BJ (cell line): ENCODE data around the gene ATP8B3. TPM values are rescaled to one million over a fixed set of nuclear protein-coding genes. Genes with fewer than 3 reads are reported as not detected.
"Not testable (repeated sequence)": the region's sequence is repeated elsewhere in the genome, so short reads cannot be mapped to it uniquely, and the experiment has no call there.

Source experiments
- CTCF ChIA-PET: fragments of 350-600 bp; formaldehyde crosslinking; extraction: SDS; loops from one replicate; lab custom pipeline; 2021; ENCODE audit warnings: antibody characterized with exemption, inconsistent platforms; lab: Yijun Ruan, JAX
- POLR2A ChIA-PET: fragments of 300-600 bp; sonication (Branson Sonifier 250); formaldehyde crosslinking; extraction: SDS; loops from one replicate; lab custom pipeline; 2021; ENCODE audit warnings: antibody characterized with exemption; lab: Charles Lee
- DNase-seq: peaks from one replicate; pipeline ENCODE4 v3.0.0-alpha.2; 2011; ENCODE audit warnings: low read depth
- H3K27me3 ChIP-seq: 2 replicates; pipeline ENCODE4 v1.6.0; 2011; ENCODE audit warnings: low read length; ENCODE audit not compliant: control insufficient read depth, insufficient read depth
- H3K36me3 ChIP-seq: 2 replicates; pipeline ENCODE4 v1.5.1; 2011; ENCODE audit warnings: low read length; ENCODE audit not compliant: control insufficient read depth, insufficient read depth
- H3K4me3 ChIP-seq: 2 replicates; pipeline ENCODE4 v1.5.1; 2011; ENCODE audit warnings: low read depth, mild to moderate bottlenecking, control low read depth, low read length
- CTCF ChIP-seq: IDR thresholded peaks from 2 replicates; pipeline ENCODE4 v1.5.1; 2011; ENCODE audit warnings: low read depth, mild to moderate bottlenecking, control low read depth, inconsistent platforms, low read length, moderate library complexity; ENCODE audit not compliant: insufficient read depth
- polyA plus RNA-seq: library from polyadenylated mRNA; depleted of rRNA; stranded (reverse); fragments of >200 nt; gene quantifications from 2 replicates; pipeline ENCODE4 v1.2.3, GENCODE V29; 2011

ATP8B3 gene
- polyA plus RNA-seq, 1 experiment: 4.6 TPM

- TF ChIP-seq CTCF: no peak
- Histone ChIP-seq H3K27me3 (no peaks in the 10 kb centered on the region), H3K36me3 (peaks cover 4% of the 10 kb centered on the region), H3K4me3 (no peak overlapping the region)
- no peak for DNase-seq
- ChIA-PET CTCF (interaction anchor here (0.6 to 0.8 kb wide), 2 partner anchors 129 to 340 kb away, joined by 3 to 5 read pairs; no protein-coding TSS in a partner anchor), POLR2A (no interaction called here)
Measured at GRCh38 chr19:1799695-1800342, 12.3 kb downstream of the ATP8B3 start.

GRCh38 chr19:1797313-1797712, 14.8 kb downstream of the ATP8B3 start:
- H3K36me3 ChIP-seq, H3K27me3 ChIP-seq, H3K4me3 ChIP-seq, POLR2A ChIA-PET, DNase-seq: not testable (repeated sequence)
- CTCF ChIA-PET: interaction anchor here (0.9 to 6.6 kb wide), 11 partner anchors 9 to 250 kb away, joined by 3 to 81 read pairs (median 4); partner anchors contain the start of gene UQCR11

DNA sequence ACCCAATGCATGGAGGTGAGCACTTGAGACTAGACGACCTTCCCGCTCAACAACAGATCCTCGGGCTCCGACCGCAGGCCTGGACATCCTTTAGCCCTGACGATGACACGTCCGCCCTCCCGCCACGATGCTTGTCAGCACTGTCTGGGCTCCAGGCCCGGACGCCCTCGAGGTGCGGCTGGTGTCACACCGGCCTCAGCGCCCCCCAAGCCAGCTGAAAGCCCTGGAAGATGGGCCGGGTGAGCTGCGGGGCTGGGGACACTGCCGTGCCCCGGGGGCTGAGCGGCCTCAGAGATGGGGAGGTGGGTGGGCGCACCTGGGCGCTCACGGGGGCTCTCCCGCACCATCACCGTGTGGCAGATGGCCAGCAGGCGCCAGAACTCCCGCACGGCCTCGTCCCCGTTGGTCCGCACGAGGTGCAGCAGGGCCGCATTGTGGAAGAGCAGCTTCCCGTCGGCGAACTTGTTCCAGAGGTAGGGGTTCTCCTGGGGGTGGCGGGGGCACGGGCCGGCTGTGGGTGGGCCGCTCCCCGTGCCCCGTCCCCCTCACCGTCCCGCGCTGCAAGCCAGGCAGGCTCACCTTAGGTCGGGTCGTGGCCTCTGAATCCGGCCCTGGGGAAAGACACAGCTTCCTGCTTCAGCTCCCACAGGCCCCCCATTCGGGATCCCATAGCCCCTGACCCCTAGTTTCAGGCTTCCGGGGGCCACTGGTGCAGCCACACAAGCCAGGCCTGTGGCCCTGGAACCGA, 15.5 kb downstream of the ATP8B3 start:
- TF ChIP-seq CTCF: no peak
- Histone ChIP-seq H3K27me3 (no peaks in the 10 kb centered on the region), H3K4me3 (no peak overlapping the region), H3K36me3 (peaks cover 4% of the 10 kb centered on the region)
- ChIA-PET POLR2A (no interaction called here), CTCF (interaction anchor here (0.6 to 6.6 kb wide), 18 partner anchors 8 to 253 kb away, joined by 3 to 81 read pairs (median 4); partner anchors contain the start of gene UQCR11)
- DNase-seq: no peak

- DNase-seq: no peak
- Histone ChIP-seq H3K4me3 (no peak overlapping the region), H3K36me3 (no peaks in the 10 kb centered on the region; the same call in 1 of the 2 replicates), H3K27me3 (no peaks in the 10 kb centered on the region)
- TF ChIP-seq CTCF: no peak
- ChIA-PET POLR2A (no interaction called here), CTCF (interaction anchor here (0.9 to 6.6 kb wide), 15 partner anchors 9 to 251 kb away, joined by 3 to 81 read pairs (median 5); no protein-coding TSS in a partner anchor)
Measured at GRCh38 chr19:1794424-1795172, 17.5 kb downstream of the ATP8B3 start.

GRCh38 chr19:1791879-1792278, 20.2 kb downstream of the ATP8B3 start:
- no peak overlapping the region for H3K4me3 ChIP-seq
- H3K27me3 ChIP-seq: no peaks in the 10 kb centered on the region
- ChIA-PET POLR2A (no interaction called here), CTCF (interaction anchor here (3.3 kb wide), 1 partner anchor 119 kb away, joined by 14 read pairs; no protein-coding TSS in a partner anchor)
- DNase-seq: no peak
- no peaks in the 10 kb centered on the region for H3K36me3 ChIP-seq
- no peak for TF ChIP-seq CTCF
